Thyroid gland (tissue), 4 donors: ENCODE data around the gene VRK3.

ENCODE experiments used
- CTCF ChIP-seq, 6 experiments: fragments of 200-600 bp in 3 of 6; fragments of 450-650 bp in 3 of 6; sonication (generic) in 3 of 6; IDR thresholded peaks; one replicate each; pipeline ENCODE4 v1.5.1; 2016 to 2019; ENCODE audit warnings: antibody characterized with exemption in 6 of 6, mild to moderate bottlenecking in 2 of 6, inconsistent platforms in 1 of 6, moderate library complexity in 1 of 6
- POLR2A ChIP-seq, 2 donors: fragments of 450-650 bp; IDR thresholded peaks; one replicate each; pipeline ENCODE4 v1.6.1; 2017; ENCODE audit warnings: antibody characterized with exemption in 2 of 2, mild to moderate bottlenecking in 2 of 2, moderate library complexity in 1 of 2

GRCh38 chr19:49984491-49984890, 40.7 kb downstream of the VRK3 start:
- no peak for TF ChIP-seq POLR2A (IDR thresholded peaks at IDR 0.05)
- no peak for TF ChIP-seq CTCF (IDR thresholded peaks at IDR 0.05)
